Gastrocnemius medialis (tissue), 4 donors: ENCODE data around the gene RLN3. TPM values are rescaled to one million over a fixed set of nuclear protein-coding genes. Genes with fewer than 3 reads are reported as not detected.

Experiments
- ATAC-seq, 2 donors: fragments of 150-250 bp; one replicate each; pipeline ENCODE4 v1.9.1; 2016
- DNase-seq, 2 donors: peaks; one replicate each; pipeline ENCODE4 v3.0.0-alpha.2; 2019
- H3K27ac ChIP-seq, 4 donors: fragments of 200-600 bp; sonication (generic); 1 replicate in 1 of 4; 2 replicates in 3 of 4; pipeline ENCODE4 v1.5.1; 2016 to 2018; ENCODE audit warnings: mild to moderate bottlenecking in 2 of 4, moderate library complexity in 1 of 4
- H3K27me3 ChIP-seq, 3 donors: fragments of 200-600 bp; sonication (generic) in 2 of 3; 1 replicate in 1 of 3; 2 replicates in 2 of 3; pipeline versions ENCODE4 v1.5.1 to v1.6.0; 2016 to 2019; ENCODE audit warnings: mild to moderate bottlenecking in 1 of 3, moderate library complexity in 1 of 3
- H3K36me3 ChIP-seq, 2 donors: fragments of 200-600 bp; sonication (generic) in 1 of 2; one replicate each; pipeline ENCODE4 v1.5.1; 2017 to 2018
- H3K4me1 ChIP-seq, 2 donors: fragments of 200-600 bp; sonication (generic) in 1 of 2; one replicate each; pipeline ENCODE4 v1.5.1; 2016 to 2017; ENCODE audit warnings: mild to moderate bottlenecking in 2 of 2
- H3K4me3 ChIP-seq, 4 donors: fragments of 200-600 bp; sonication (generic) in 3 of 4; 1 replicate in 1 of 4; 2 replicates in 3 of 4; pipeline ENCODE4 v1.5.1; 2016 to 2019; ENCODE audit warnings: mild to moderate bottlenecking in 2 of 4
- H3K9me3 ChIP-seq, 3 donors: fragments of 200-600 bp; sonication (generic) in 2 of 3; 1 replicate in 1 of 3; 2 replicates in 2 of 3; pipeline ENCODE4 v1.5.1; 2016 to 2019
- CTCF ChIP-seq, 5 experiments: fragments of 450-650 bp in 3 of 5; fragments of 200-600 bp in 2 of 5; sonication (generic) in 2 of 5; IDR thresholded peaks in 4 of 5; conservative IDR thresholded peaks in 1 of 5; 1 replicate in 4 of 5; 2 replicates in 1 of 5; pipeline ENCODE4 v1.5.1; 2016 to 2019; ENCODE audit warnings: antibody characterized with exemption in 5 of 5, mild to moderate bottlenecking in 3 of 5, moderate library complexity in 3 of 5
- POLR2A ChIP-seq, 2 donors: fragments of 450-650 bp; IDR thresholded peaks; one replicate each; pipeline ENCODE4 v1.6.1; 2017; ENCODE audit warnings: antibody characterized with exemption in 2 of 2, mild to moderate bottlenecking in 2 of 2, moderate library complexity in 2 of 2
- in situ Hi-C, 4 donors: fragments of 200-750 bp; cut with MboI; loops; one replicate each; pipeline versions ENCODE4 v1.15.0 to v1.8.0; 2017; ENCODE audit warnings: low sequenced_read_pairs in 4 of 4
- intact Hi-C: fragments of 100-400 bp; cut with DNase I; formaldehyde crosslinking; loops from one replicate; pipeline ENCODE4 v1.15.1; 2023; ENCODE audit warnings: low total_unique reads
- total RNA-seq, 4 donors: library from RNA; depleted of rRNA; stranded (reverse); fragments of >200 nt; gene quantifications; one replicate each; pipeline versions ENCODE4 v1.1.0 to v1.2.3, GENCODE V29; 2016

Gene RLN3
- total RNA-seq, 4 donors from 2014 or later = not detected

DNA sequence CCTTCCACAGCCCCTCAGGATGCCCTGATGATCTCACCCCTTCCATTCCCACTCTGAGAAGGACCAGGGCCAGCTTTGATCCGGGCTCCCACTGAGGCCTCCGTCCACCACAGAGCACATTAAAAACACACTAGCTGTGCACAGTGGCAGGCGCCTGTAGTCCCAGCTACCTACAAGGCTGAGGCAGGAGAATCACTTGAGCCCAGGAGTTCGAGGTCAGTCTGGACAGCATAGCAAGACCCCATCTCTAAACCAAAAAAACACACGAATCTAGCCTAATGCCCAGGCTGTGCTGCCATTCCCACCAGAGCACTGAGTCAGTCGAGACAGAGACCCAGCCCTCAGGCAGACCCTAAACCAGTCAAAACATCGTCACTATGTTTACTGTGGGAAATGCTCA, 35.9 kb upstream of the RLN3 start:
- DNase-seq (no peak), ATAC-seq (no peak)
- peaks cover 24 to 37% of the 10 kb centered on the region in 2 donors for H3K4me1 ChIP-seq
- TF ChIP-seq POLR2A (IDR thresholded peaks at IDR 0.05) = no peak
- no peak for TF ChIP-seq CTCF (IDR thresholded peaks at IDR 0.05 in 4 of 5, conservative IDR thresholded peaks at IDR 0.05 in 1 of 5)
- no peaks in the 10 kb centered on the region for H3K36me3 ChIP-seq
- H3K4me3 ChIP-seq = no peak overlapping the region
- no peak overlapping the region for H3K27ac ChIP-seq
- intact Hi-C loops = no loop called here
- no peaks in the 10 kb centered on the region for H3K27me3 ChIP-seq
- in situ Hi-C loops = no loop called here
- H3K9me3 ChIP-seq = no peaks in the 10 kb centered on the region

DNA sequence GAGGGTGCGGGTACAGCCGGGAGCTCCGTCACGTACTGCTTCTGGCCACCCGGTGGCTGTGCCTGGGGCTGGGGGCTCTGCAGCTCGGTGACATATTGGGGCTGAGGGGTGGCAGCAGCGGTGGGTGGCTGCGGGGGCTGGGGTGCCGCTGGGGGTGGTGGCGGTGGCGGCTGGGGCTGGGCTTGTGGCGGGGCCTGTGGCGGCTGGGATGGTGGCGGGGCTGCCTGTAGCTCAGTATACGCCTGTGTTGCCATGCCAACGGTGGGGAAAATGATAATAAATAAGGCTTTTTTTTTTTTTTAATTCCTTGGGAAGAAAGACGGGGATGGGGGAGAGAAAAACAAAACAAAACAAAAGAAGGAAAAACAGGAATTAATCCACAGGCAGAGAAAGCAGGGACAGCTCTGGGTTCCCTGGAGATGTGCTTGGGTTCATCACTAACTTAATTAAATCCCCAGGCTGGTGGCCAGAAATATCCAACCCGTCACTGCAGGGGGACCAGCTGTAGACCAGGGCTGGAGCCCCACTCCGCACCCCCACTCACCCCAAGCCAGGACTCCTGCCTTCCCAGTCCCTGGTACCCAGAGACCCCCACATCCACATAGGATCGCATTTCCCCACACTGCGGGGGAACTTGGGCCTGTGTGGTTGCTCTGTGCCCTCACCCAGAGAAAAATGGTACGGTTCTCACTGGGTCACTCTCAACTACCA, 34.2 kb upstream of the RLN3 start:
- ATAC-seq (no peak), DNase-seq (no peak)
- Histone ChIP-seq H3K27ac (peak overlapping the region in 3 of 4 donors; percentile 5 to 42 (median 33)), H3K9me3 (no peaks in the 10 kb centered on the region), H3K4me1 (peaks cover 11 to 24% of the 10 kb centered on the region in 2 donors), H3K36me3 (no peaks in the 10 kb centered on the region), H3K27me3 (no peaks in the 10 kb centered on the region), H3K4me3 (no peak overlapping the region)
- in situ Hi-C loops = no loop called here
- intact Hi-C loops = no loop called here
- no peak for TF ChIP-seq POLR2A (IDR thresholded peaks at IDR 0.05)
- TF ChIP-seq CTCF (IDR thresholded peaks at IDR 0.05 in 4 of 5, conservative IDR thresholded peaks at IDR 0.05 in 1 of 5) = no peak

DNA sequence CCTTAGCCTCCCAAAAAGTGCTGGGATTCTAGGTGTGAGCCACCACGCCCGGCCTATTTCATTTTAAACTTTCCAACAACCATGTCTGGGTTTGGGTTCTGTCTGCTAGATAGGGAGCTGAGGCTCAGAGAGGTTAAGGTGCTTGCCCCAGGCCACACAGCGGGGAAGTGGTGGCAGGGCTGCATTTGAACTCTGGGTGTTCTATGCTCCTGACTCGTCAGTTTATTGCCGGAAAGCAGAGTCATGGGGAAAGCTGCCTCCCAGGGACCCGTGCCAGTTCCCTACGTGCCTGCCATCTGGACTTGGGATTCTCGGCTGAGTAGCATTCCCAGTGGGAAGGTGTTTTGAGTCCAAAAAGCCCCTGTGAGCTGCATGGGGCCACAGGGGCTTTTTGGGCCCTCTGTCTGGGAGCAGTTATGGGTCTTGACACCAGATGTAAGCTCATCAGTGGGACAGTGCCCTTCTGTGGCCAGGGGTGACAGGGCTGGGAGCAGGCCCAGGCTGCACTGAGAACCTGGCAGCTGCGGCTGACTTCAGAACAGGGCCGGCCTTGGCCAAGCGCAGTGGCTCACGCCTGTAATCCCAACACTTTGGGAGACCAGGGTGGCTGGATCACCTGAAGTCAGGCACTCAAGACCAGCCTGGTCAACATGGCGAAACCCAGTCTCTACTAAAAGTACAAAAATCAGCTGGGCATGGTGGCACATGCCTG, 32.8 kb upstream of the RLN3 start:
- no peaks in the 10 kb centered on the region for H3K36me3 ChIP-seq
- TF ChIP-seq POLR2A (IDR thresholded peaks at IDR 0.05) (no peak), CTCF (IDR thresholded peaks at IDR 0.05 in 4 of 5, conservative IDR thresholded peaks at IDR 0.05 in 1 of 5) (no peak)
- in situ Hi-C loops (no loop called here), intact Hi-C loops (no loop called here)
- peak overlapping the region; percentile 73 to 86 (median 80) for H3K27ac ChIP-seq
- H3K9me3 ChIP-seq = no peaks in the 10 kb centered on the region
- no peak overlapping the region for H3K4me3 ChIP-seq
- H3K4me1 ChIP-seq = peaks cover 6 to 15% of the 10 kb centered on the region in 2 donors
- no peaks in the 10 kb centered on the region for H3K27me3 ChIP-seq
- peak; percentile 41 to 81 for DNase-seq
- ATAC-seq = peak; percentile 87 to 92

DNA sequence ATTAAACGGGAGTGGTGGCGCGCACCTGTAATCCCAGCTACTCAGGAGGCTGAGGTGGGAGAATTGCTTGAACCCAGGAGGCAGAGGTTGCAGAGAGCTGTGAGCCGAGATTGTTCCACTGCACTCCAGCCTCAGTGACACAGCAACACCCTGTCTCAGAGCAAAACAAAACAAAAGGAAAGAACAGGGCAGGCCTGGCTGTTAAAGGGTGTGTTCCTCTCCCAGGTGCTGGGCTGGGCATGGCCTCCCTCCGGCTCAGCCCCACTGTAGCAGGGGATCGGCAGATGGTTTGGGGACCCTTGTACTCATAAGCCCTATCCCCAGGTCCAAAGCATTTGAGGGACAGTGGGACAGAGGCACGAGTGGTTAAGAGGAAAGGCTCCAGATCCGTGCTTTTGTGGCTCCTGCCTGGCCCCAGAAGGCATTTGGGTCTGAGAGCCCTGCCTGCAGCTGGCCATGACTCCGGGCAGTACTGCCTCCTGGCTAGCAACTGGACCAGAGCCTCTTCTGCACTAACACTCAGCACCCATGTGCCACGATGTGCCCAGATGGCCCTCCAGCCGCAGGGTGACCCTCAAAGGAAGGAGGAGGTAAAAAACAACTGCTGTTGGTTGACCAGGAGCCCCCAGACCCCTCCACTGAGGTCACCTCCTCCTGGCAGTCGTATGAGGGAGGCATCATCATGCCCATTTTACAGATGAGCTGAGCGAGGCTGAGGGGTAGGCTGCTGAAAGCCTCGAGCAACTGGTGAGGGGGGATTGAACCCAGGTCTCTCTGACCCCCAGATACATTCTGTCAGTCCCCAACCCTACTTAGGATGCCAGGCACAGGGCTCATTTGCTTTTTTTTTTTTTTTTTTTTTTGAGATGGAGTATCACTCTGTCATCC, 31.8 kb upstream of the RLN3 start:
- DNase-seq = no peak
- no peaks in the 10 kb centered on the region for H3K9me3 ChIP-seq
- TF ChIP-seq POLR2A (IDR thresholded peaks at IDR 0.05) = no peak
- TF ChIP-seq CTCF (IDR thresholded peaks at IDR 0.05 in 4 of 5, conservative IDR thresholded peaks at IDR 0.05 in 1 of 5) = no peak
- H3K4me3 ChIP-seq = no peak overlapping the region
- no peak for ATAC-seq
- intact Hi-C loops = no loop called here
- no peaks in the 10 kb centered on the region for H3K36me3 ChIP-seq
- in situ Hi-C loops = no loop called here
- H3K4me1 ChIP-seq = peaks cover 10 to 15% of the 10 kb centered on the region in 2 donors
- H3K27me3 ChIP-seq = no peaks in the 10 kb centered on the region
- peak overlapping the region; percentile 73 to 86 (median 80) for H3K27ac ChIP-seq
